Ishikawa (cell line): ENCODE data around the gene RBM39.

ENCODE experiments used
- CEBPB ChIP-seq: IDR thresholded peaks from 2 replicates; pipeline ENCODE4 v1.6.1; 2012
- CREB1 ChIP-seq: IDR thresholded peaks from 2 replicates; pipeline ENCODE4 v1.6.1; 2012; ENCODE audit warnings: low read depth
- EGR1 ChIP-seq: IDR thresholded peaks from 2 replicates; pipeline ENCODE4 v1.6.1; 2012
- EP300 ChIP-seq: IDR thresholded peaks from 2 replicates; pipeline ENCODE4 v1.6.1; 2012; ENCODE audit warnings: borderline replicate concordance
- FOXM1 ChIP-seq: IDR thresholded peaks from 2 replicates; pipeline ENCODE4 v1.6.1; 2012; ENCODE audit warnings: low read depth, borderline replicate concordance
- NFIC ChIP-seq: IDR thresholded peaks from 2 replicates; pipeline ENCODE4 v1.6.1; 2012
- RAD21 ChIP-seq: IDR thresholded peaks from 2 replicates; pipeline ENCODE4 v1.6.1; 2012; ENCODE audit warnings: low read depth
- TAF1 ChIP-seq: IDR thresholded peaks from 2 replicates; pipeline ENCODE4 v1.6.1; 2012; ENCODE audit warnings: low read depth, mild to moderate bottlenecking
- TCF12 ChIP-seq: IDR thresholded peaks from 2 replicates; pipeline ENCODE4 v1.6.1; 2012; ENCODE audit warnings: low read depth
- TEAD4 ChIP-seq: IDR thresholded peaks from 2 replicates; pipeline ENCODE4 v1.6.1; 2012
- YY1 ChIP-seq: IDR thresholded peaks from 2 replicates; pipeline ENCODE4 v1.6.1; 2012; ENCODE audit warnings: low read depth
- ZBTB7A ChIP-seq: IDR thresholded peaks from 2 replicates; pipeline ENCODE4 v1.6.1; 2012; ENCODE audit warnings: low read depth
- TF ChIP-seq, protein P1 (sequence below): IDR thresholded peaks from 2 replicates; pipeline ENCODE4 v1.6.1; 2012; ENCODE audit warnings: low read depth, mild to moderate bottlenecking
- TF ChIP-seq, protein P2 (sequence below): IDR thresholded peaks from 2 replicates; pipeline ENCODE4 v1.6.1; 2012
- TF ChIP-seq, protein P3 (sequence below): IDR thresholded peaks from 2 replicates; pipeline ENCODE4 v1.6.1; 2012

RBM39 gene

DNA sequence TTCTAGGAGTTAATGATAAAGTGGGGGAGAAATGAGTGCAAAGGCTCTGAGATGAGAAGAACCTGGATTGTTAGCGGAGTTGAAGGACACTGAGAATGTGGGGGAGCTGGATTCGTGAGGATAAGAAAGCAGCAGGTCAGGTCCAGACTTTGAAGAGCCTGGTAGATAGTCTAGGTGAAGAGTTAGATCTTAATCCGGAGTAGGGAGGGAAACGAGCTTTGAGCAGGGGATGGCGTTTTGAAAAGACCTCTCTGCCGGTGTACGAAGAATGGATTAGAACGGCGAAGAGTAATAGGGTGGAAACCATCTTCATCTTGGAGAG lies 29.3 kb upstream of the RBM39 start:
- TF ChIP-seq, protein P1, sequence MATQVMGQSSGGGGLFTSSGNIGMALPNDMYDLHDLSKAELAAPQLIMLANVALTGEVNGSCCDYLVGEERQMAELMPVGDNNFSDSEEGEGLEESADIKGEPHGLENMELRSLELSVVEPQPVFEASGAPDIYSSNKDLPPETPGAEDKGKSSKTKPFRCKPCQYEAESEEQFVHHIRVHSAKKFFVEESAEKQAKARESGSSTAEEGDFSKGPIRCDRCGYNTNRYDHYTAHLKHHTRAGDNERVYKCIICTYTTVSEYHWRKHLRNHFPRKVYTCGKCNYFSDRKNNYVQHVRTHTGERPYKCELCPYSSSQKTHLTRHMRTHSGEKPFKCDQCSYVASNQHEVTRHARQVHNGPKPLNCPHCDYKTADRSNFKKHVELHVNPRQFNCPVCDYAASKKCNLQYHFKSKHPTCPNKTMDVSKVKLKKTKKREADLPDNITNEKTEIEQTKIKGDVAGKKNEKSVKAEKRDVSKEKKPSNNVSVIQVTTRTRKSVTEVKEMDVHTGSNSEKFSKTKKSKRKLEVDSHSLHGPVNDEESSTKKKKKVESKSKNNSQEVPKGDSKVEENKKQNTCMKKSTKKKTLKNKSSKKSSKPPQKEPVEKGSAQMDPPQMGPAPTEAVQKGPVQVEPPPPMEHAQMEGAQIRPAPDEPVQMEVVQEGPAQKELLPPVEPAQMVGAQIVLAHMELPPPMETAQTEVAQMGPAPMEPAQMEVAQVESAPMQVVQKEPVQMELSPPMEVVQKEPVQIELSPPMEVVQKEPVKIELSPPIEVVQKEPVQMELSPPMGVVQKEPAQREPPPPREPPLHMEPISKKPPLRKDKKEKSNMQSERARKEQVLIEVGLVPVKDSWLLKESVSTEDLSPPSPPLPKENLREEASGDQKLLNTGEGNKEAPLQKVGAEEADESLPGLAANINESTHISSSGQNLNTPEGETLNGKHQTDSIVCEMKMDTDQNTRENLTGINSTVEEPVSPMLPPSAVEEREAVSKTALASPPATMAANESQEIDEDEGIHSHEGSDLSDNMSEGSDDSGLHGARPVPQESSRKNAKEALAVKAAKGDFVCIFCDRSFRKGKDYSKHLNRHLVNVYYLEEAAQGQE: no peak
- TF ChIP-seq YY1 (no peak), EGR1 (no peak), EP300 (no peak), ZBTB7A (no peak), CEBPB (no peak), CREB1 (no peak), TCF12 (no peak), NFIC (no peak)
- TF ChIP-seq, protein P2, sequence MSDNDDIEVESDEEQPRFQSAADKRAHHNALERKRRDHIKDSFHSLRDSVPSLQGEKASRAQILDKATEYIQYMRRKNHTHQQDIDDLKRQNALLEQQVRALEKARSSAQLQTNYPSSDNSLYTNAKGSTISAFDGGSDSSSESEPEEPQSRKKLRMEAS: no peak

DNA sequence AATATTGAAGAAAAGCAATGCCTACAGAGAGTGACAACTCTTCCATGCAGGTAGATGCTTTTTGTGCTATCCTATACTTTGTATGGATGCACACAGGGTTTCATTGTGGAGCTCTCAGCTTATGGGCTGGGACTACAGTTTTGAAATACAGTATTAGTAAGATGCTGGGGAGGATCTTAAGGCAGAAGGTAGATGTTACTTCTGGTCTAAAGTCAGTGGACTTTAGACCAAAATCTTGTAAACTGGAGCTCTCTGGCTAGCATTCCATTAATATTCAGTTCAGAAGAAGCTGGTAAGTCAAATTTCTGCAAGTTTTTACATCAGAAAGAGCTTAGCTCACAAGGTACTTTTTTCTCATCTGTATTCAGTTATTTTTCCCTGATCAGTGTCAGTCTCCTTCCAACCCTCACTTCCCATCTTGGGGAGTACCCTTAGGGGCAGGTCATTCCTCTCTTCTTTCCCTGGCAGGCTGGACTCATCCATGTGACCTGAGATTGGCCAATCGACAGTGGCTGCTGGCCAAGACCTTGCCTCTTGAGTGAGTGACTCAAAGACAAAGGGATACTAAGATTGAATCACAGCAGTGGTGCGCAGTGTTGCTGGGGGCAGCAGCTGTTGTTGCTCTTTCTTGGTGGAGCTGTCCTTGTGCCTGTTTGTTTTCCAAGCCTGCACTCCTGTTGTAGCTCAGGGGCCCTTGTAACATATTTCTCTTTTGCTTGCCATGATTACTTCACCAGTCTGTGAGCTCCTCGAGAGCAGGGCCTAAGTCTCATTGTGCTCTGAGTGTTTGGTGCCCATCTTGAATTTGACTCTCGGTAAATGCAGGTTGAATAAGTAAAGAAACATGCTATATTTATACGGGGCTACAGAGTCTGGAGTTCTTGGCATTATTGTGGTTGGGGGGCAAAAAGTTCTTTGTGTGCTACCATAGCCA lies 26.9 kb upstream of the RBM39 start:
- TF ChIP-seq, protein P1: no peak
- no peak for TF ChIP-seq TEAD4
- TF ChIP-seq, protein P3, sequence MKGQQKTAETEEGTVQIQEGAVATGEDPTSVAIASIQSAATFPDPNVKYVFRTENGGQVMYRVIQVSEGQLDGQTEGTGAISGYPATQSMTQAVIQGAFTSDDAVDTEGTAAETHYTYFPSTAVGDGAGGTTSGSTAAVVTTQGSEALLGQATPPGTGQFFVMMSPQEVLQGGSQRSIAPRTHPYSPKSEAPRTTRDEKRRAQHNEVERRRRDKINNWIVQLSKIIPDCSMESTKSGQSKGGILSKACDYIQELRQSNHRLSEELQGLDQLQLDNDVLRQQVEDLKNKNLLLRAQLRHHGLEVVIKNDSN: peak; percentile 80
- TF ChIP-seq EGR1: no peak
- TF ChIP-seq ZBTB7A: no peak
- no peak for TF ChIP-seq CREB1
- TF ChIP-seq CEBPB: peak; percentile 76
- no peak for TF ChIP-seq EP300

DNA sequence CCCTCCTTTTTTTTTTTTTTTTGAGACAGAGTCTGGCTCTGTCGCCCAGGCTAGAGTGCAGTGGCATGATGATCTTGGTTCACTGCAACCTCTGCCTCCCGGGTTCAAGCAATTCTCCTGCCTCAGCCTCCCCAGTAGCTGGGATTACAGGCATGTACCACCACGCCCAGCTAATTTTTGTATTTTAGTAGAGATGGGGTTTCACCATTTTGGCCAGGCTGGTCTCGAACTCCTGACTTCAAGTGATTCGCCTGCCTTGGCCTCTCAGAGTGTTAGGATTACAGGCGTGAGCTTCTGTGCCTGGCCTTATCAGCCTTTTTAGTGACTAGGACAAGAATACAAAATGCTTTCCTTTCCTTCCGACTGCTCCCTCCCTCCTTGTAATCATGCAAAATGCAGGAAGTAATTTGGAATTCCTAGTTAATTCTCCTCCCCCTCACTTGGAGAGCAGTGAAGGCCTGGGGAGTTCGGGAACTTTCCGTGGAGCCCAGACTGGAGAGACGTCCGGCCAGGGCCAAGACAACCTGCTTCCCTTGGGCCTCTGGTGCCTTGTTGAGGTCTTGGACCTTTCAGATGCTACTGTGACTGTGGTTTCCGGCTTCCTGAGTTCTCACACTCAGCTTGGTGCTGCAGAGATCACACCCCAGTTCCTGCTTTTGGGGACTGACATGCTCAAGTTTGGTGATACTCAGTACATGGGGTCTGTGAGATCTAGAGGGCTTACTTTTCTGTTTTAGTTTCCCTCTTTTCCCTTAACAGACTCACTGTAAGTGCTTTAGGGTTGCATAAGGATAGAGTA lies 25.8 kb upstream of the RBM39 start:
- TF ChIP-seq YY1 (no peak), EP300 (no peak), ZBTB7A (no peak), FOXM1 (no peak), TCF12 (no peak), EGR1 (no peak), TEAD4 (no peak), RAD21 (no peak), TAF1 (no peak), CREB1 (no peak), CEBPB (no peak), NFIC (no peak)
- TF ChIP-seq, protein P2: no peak
- TF ChIP-seq, protein P1: no peak
- TF ChIP-seq, protein P3: no peak

DNA sequence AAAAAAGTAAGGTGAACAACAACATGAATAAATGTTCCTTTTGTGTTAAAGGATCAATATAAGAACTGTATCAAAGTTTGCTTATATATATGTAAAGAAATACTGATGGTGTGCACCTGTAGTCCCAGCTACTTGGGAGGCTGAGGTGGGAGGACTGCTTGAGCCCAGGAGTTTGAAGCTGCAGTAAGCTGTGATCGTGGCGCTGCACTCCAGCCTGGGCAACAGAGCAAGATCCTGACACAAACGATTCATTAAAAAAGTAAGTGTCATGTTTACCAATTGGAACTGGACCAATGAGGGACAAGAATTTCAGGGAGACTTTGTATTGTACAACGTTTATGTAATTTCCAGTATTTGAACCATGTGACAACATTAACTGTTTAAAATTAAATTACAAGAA lies 24.8 kb upstream of the RBM39 start:
- TF ChIP-seq, protein P1: no peak
- TF ChIP-seq CEBPB (no peak), FOXM1 (no peak), TEAD4 (no peak), YY1 (no peak), CREB1 (no peak), RAD21 (no peak), NFIC (no peak), TAF1 (no peak), EGR1 (no peak), ZBTB7A (no peak), TCF12 (no peak), EP300 (no peak)
- TF ChIP-seq, protein P3: no peak
- TF ChIP-seq, protein P2: no peak
